Sigmoid colon (tissue), 3 donors: Measurements from ENCODE around the gene SBK1.

Experiments used
- CTCF ChIP-seq, 4 experiments: fragments of 450-650 bp in 3 of 4; fragments of 200-600 bp in 1 of 4; IDR thresholded peaks; one replicate each; pipeline ENCODE4 v1.5.1; 2016 to 2019; ENCODE audit warnings: antibody characterized with exemption in 4 of 4, mild to moderate bottlenecking in 3 of 4, moderate library complexity in 2 of 4
- POLR2A ChIP-seq, 2 donors: fragments of 450-650 bp; IDR thresholded peaks; one replicate each; pipeline ENCODE4 v1.6.1; 2016; ENCODE audit warnings: antibody characterized with exemption in 2 of 2, mild to moderate bottlenecking in 2 of 2, moderate library complexity in 2 of 2

GRCh38 chr16:28267356-28267755, 25.0 kb upstream of the SBK1 start:
- TF ChIP-seq POLR2A (IDR thresholded peaks at IDR 0.05) (no peak), CTCF (IDR thresholded peaks at IDR 0.05) (no peak)
